Measurements from ENCODE around the gene NDST1. TPM values are rescaled to one million over a fixed set of nuclear protein-coding genes. Genes with fewer than 3 reads are reported as not detected.

NDST1 gene
- total RNA-seq, 1 experiment from 2014 or later: 58.6 TPM

DNA sequence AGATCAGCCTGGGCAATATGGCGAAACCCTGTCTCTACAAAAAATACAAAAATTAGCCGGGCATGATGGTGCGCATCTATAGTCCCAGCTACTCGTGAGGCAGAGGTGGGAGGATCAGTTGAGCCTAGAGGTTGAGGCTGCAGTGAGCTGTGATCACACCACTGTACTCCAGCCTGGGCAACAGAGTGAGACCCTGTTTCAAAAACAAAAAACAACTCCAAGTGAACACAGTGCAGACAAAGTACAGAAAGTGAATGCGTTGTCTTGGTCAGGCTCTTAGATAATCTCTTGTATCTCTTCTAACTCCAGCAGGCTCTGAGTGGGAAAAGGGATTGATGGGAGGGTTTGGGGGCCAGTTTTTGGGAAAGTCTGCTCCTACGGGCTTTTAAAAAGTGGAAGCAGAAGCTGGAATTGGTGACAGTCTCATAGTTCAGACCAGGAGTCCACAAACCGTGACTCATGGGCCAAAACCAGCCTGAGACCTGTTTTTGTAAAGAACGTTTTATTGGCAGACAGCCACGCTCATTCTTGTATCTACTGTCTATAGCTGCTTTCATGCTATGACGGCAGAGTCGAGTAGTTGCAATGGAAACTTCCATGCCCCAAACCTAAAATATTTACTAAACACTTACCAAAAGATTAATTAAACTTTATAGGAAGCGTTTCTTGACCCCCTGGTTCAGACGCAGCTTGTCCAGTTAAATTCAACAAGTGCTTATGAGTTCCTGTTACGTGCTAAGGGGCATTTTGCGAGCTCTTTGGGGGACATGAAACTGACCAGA, 32.9 kb downstream of the NDST1 start:
- peak; percentile 61 for DNase-seq (ENCODE audit: low read depth)

DNA sequence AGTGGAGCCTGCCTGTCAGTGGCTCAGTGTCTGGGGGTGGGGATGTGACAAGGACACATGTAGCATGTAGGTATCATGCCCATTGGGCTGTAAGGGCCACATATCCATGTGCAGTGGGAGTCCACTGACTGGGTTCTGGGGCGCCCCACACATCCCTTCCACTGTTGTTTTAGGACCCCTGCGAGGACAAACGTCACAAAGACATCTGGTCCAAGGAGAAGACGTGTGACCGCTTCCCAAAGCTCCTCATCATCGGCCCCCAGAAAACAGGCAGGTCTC, 33.4 kb downstream of the NDST1 start:
- DNase-seq (ENCODE audit: low read depth): no peak

DNA sequence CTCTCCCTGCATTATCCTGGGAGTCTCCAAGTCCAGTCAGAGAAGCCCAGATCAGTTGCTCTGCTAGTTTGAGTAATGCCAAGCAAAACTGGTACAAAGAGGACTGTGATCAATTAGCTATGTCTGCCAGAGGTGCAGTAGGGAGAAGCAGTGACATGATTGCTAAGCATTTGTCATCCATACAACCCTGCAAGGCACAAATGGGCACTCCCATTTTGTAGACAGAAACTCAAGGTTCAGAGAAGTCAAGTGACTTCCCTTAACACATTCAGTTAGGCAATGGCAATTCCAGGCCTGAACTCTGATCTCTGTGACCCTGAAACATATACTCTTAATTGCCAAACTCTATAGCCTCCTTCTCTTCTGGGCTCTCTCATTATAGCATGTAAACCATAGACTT, 34.0 kb downstream of the NDST1 start:
- DNase-seq (ENCODE audit: low read depth): peak; percentile 18

DNA sequence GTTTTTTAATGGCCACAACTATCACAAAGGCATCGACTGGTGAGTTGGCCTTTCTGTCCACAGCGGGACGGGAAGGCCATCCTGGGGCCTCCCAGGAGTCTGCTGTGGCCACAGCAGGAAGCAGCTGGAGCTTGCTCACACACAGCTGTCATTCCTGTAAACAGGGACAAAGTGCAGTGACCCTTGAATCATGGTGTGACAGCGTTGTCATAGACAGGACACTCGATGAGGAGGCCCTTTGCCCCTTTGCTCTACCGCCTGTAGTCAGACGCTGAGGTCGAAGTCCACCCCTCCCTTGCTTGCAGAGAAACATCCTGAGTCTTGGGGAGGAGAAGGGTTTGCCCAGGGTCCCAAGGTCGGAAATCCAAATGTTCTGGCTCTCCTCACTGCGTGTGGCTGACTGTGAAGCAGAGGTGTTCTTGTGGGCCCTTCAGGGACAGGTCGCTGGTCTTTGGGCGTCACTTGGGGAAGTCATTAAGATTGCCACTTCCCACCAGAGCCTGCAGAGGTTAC, 35.1 kb downstream of the NDST1 start:
- DNase-seq (ENCODE audit: low read depth): no peak

DNA sequence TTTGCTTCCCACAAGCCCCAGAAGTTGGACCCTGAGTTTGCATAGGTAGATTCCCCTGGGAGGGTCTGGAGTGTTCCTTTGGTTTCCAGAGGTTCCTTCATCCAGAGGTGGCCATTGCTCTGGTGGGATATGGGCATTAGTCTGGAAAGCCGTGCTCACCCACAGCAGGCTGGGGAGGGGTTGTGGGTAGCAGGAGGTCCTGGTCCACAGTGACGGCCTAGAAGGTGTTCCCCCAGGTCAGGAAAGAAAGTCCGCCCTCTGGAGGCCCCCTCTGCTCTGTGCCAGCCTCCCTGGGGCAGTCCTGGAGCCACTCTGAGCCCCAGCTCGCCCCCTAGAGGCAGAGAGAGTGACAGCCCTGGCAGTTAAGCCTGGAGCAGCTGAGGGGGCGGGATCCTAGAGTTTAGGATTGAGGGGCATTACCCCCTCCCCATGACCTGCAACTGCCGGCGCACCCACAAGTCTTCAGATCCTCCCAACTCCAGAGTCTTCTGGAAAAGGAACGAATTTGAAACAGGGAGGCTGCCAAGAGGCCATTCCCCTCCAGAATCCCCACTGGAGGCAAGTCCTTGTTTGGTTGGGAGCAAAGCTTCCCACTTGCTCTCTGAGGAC, 36.8 kb downstream of the NDST1 start:
- peak; percentile 53 for DNase-seq (ENCODE audit: low read depth)

DNA sequence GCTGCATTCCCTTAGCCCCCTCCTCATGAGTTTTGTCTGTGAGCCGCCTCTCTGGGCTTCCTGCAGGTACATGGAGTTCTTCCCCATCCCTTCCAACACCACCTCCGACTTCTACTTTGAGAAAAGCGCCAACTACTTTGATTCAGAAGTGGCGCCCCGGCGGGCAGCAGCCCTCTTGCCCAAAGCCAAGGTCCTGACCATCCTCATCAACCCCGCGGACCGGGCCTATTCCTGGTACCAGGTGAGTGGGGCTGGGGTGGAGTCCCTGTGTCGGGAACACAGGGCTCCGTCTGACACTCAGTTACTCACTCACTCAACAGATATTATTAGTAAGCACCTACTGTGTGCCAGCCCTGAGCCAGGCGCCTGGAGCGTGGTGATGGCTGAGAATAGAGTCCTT, 37.3 kb downstream of the NDST1 start:
- DNase-seq (ENCODE audit: low read depth): no peak

DNA sequence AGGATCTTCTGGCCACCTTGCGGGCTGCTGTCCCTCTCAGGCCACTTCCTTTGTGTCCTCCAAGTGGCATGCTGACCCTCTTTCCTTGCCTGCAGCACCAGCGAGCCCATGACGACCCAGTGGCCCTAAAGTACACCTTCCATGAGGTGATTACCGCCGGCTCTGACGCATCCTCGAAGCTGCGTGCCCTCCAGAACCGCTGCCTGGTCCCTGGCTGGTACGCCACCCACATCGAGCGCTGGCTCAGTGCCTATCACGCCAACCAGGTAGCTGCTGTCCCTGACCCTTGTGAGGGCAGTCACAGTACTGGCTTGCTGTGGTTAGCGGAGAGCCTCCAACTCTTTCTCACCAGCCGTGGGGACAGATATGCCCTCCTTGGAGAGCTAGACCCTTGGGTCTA, 40.2 kb downstream of the NDST1 start:
- no peak for DNase-seq (ENCODE audit: low read depth)

DNA sequence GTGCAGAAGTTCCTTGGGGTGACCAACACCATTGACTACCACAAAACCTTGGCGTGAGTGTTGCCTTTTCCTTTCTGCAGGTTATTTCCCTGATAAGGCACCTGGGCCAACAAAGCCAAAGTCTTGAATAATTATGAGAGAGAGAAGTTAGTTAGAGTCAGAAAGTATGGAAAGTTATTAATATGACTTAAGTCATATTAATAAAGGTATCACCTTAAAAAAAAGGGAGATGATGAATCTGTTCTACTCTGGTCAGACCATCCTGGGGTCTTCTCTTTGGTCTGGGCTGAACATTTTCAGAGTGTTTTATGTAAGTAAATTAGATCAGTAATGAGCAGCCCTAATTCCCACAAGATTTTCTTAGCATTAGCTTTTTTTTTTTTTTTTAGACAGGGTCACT, 41.8 kb downstream of the NDST1 start:
- DNase-seq (ENCODE audit: low read depth): no peak

DNA sequence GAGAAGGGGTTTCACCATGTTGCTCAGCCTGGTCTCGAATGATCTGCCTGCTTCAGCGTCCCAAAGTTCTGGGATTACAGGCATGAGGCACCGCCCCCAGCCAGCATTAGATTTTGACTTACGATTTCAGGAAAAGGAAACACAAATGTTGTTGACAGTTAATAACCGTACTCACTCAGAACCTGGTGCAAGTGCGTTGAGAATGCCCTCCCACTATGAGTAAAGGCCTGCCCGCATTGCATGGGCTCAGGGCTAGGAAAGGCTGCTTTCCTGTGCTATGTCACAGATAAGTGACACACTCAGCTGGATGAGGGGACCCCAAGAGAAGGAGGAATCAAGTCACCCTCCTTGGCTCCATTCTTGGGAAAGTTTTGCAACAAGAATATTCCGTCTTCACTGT, 42.4 kb downstream of the NDST1 start:
- DNase-seq (ENCODE audit: low read depth): no peak

DNA sequence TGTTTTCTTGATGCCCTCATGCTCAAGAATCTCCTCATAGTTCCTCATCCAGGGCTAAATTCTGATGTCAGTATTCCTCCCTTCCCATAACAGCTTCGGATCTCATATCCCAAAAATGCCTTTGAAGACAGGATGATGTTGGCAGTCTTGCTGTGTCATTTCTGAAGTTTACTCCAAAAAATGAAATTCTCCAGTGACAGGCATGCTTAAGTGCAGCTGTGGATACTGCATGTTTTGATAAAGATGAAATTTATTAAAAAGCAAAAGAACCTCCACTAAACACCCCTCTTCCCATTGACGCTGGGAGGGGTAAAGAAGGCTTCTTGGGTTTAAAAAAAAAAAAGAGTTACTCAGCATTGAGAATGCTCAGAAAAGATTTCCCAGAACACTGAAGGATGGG, 43.1 kb downstream of the NDST1 start:
- DNase-seq (ENCODE audit: low read depth): no peak

DNA sequence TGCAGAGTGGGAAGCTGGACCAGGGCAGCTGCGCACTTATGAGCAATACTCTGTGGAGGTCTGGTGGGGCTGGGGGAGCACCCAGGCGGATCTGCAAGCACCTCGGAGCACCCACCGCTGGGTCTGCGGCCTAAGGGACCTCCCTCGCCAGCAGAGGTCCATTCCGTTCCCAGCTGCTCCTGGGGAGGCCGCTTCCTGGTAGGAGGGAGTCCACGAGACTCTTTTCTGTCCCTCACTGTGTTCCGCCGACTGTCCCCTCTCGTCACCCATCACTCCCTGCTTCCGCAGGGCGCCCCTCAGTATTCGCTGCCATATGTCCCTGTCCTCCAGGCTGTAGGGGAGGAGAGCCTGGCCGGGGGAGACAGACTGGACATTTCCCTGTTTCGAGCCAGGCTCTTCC, 45.5 kb downstream of the NDST1 start:
- DNase-seq (ENCODE audit: low read depth): no peak

DNA sequence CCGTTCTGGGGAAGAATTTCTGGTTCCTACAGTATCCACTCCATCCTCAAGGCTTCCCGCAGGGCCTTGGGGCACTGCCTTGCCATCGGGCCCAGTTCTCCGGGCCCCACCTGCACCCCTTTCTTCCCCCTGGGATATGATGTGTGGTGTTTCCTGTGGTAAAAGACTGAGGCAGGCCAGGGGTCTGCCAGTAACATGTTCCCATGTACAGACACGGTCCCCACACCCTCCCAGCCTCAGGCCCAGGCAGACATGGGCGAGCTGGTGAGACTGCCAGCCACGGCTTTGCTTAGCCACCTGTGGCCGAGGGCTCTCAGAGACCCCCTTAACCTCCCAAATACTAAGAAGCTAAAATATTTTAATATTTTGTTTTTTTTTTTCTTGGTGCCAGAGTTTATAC, 46.0 kb downstream of the NDST1 start:
- DNase-seq (ENCODE audit: low read depth): no peak

DNA sequence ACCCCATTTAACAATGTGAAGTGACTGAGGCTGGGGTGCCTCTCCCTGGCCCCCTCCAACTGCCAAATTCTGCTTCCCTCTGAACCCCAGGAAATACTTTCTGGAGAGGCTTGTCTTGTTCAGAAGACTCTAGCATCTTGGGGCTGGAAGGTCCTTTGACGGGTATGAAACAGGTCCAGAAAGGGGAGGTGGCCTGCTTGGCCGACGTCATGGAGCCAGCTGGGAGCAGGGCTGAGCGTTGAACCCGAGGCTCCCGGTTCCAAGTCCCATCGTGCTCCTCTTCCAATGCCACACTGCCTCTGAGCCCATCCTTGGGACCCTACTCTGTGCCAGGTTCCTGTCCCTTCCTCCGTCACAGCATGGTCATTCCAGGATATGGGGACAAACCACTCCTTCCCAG, 46.9 kb downstream of the NDST1 start:
- DNase-seq (ENCODE audit: low read depth): no peak

DNA sequence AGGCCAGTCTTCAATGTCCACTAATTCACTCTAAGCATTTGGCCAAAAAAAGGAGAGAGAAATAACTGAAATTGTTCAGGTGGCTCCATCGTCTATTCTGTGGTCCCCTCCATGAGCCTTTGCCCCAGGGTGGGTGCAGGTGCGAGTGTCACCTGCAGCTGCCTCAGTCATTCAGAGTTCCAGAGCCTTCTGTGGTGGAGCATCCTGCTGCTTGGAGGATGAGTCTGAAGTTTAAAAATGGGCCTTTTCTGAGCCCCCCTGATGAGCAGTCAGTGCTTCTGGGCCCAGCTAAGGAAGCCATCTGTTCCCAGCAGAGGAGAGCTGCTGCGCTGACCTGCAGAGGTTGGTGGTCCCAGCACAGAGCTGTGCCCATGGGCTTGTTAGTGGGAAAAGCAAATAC, 48.2 kb downstream of the NDST1 start:
- DNase-seq (ENCODE audit: low read depth): no peak

DNA sequence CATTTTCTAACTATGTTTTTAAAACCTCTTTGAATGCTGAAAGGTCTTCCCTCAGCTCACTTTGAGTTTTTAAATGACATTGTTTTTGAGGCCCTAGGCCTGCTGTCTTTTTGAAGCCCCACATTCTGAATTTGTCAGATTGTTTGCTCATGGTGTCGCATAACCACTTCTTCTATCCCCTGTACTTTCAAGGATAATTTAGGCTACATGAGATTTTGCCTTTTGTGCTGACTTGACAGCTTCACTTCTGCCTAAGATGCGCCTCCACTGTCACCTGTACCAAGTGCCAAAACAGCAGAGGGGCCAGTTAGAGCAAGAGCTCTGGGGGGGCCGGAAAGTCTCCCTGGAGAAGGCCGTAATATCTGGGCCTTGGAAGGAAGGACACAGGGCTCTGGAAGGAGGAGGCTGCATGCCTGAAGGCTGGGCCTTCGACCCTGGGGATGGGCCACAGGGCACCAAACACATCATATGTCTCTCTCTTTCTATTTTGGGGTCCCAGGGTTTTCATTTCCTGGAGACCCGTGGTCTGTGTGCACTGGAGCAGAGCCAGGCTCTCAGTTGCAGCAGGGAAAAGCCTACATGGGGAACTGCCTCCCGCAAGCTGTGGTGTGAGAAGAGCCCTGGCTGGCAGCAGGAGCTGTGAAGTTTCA, 49.1 kb downstream of the NDST1 start:
- no peak for DNase-seq (ENCODE audit: low read depth)

DNA sequence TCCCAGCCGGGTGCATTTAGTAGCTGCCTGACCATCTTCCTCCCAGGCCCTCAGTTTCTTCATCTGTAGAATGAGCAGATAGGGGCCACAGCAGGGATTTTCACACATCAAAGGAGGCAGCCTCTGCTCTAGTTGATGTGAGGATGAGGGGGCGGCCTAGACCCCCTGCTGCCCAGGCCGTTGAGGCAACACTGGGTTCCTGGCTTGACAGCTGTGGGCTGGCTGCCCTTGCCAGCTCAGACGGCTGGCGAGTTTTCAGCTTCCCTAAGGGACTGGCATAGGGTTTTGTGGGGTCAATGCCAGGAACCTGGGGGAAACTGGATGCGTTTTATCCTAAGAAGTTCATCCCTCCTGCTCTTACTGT, 49.6 kb downstream of the NDST1 start:
- DNase-seq (ENCODE audit: low read depth): no peak

DNA sequence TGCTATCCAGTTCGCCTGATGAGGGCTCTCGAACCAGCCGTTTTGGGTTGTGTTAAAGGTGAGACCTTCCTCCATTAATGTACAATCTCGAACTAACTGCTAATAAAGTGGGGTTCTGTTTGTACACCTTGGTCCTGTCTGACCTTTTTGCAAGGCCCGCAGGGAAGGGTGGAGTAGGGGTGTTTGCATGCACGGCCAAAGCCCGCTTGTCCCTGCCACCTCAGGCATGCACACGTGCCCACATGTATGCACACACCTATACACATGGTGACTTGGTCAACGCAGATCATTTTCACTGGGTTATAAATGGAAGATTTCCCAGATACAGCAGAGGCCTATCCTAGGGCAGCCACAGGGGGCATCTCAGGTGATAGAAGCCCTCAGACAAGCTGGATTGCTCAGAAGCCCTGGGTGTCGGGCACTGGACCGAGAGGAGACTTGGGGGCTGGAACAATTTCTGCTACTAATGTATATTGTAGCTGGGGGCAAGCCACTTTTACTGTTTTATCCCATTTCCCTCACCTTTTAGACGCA, 50.2 kb downstream of the NDST1 start:
- DNase-seq (ENCODE audit: low read depth): no peak

DNA sequence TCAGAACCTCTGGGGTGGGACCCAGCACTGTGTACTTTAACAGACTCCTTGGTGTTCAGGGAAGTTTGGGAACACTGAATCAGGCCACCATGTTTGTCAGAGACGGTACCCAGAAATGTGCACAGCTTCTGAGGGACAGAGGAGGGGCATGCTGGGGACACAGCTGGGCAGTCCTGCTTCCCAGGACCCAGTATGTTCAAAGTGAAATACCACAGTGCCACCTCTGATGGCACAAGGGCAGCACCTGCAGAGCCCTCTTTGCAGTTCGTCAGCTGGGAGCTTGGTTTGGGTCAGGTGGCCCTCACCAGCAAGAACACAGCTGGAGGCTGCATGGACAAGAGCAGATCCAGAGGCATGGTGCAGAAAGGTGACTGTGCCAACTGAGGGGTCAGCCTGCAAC, 51.2 kb downstream of the NDST1 start:
- no peak for DNase-seq (ENCODE audit: low read depth)

DNA sequence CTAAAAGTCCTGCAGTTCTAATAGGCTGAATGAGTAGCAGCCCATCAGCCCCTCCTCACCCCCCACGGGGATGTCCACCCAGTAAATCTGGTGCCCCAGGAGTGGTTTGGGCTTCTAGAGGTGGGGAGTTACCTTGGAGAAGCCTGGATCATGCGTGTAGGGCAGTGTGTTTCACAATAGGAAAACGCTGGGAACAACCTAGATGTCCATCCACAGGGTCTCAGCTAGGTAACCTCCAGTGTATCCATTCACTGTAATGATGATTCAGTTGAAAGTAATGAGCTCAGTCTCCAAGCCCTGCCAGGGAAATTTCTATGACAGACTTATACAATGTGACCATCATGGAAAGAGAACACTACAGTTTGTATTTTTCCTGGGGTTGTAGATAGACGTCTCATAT, 51.8 kb downstream of the NDST1 start:
- no peak for DNase-seq (ENCODE audit: low read depth)

DNA sequence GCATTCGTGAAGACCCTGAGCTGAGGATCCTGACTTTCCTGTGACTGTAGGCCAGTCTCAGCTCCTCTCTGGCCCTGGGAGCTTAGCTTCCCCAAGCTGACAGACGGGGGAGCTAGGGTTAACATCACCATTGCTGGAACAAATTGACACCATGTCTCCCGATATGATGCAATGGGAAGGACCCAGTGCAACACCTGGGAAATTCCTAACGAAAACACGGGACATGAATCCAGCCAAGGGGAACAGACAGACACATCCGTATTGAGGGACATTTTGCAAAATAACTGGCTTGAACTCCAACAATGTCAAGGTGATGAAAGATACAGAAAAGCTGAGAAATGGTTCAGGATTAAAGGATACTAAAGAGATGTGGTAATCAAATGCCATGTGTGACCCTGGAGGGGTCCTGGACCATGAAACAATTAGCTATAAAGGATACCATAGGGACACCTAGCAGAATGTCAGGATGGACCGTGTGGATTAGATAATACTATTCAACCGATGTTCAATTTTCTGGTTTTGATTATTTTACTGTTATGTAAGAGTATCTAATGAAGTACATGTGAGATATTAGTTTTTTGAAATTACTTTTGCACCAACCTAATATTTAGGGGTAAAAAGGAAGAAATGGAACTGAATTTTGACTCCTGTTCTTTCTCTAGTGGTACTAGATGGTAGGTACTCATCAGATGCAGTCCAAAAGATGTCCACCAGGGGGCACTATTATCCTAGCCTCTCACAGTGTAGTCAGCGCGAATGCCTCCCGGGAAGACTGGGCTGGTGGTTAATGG, 52.7 kb downstream of the NDST1 start:
- DNase-seq (ENCODE audit: low read depth): peak; percentile 69

DNA sequence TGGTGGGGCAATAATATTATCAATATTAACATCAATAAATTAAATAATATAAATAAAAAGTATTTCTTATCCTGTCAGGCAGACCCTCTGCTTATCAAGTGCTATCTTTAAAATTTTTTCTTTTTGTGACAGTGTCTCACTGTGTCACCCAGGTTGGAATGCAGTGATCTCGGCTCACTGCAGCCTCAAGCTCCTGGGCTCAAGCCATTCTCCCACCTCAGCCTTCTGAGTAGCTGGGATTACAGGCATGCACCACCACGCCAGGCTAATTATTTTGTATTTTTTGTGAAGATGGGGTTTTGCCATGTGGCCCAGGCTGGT, 53.2 kb downstream of the NDST1 start:
- no peak for DNase-seq (ENCODE audit: low read depth)

Data from HT1080 (cell line).